ENCODE data around the gene SGMS1.

Gene SGMS1

DNA sequence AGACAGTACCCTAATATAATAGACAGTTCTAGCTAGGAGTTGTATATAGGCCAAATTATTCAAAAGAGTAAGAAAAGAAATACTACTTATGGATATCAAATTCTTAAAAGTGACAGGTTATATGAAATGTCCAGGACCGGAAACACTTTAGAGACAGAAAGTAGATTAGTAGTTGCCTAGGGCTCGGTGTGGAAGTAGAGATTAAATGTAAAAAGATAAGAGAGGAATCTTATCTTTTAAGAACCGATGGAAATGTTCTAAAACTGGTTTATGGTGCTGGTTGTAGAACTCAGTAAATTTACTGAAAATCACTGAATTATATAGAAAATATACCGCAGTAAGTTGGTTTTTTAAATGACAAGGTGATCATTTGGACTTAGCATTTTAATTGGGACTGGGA is 224.9 kb downstream of the SGMS1 start:
- no peak for ATAC-seq
- TF ChIP-seq, protein P1, sequence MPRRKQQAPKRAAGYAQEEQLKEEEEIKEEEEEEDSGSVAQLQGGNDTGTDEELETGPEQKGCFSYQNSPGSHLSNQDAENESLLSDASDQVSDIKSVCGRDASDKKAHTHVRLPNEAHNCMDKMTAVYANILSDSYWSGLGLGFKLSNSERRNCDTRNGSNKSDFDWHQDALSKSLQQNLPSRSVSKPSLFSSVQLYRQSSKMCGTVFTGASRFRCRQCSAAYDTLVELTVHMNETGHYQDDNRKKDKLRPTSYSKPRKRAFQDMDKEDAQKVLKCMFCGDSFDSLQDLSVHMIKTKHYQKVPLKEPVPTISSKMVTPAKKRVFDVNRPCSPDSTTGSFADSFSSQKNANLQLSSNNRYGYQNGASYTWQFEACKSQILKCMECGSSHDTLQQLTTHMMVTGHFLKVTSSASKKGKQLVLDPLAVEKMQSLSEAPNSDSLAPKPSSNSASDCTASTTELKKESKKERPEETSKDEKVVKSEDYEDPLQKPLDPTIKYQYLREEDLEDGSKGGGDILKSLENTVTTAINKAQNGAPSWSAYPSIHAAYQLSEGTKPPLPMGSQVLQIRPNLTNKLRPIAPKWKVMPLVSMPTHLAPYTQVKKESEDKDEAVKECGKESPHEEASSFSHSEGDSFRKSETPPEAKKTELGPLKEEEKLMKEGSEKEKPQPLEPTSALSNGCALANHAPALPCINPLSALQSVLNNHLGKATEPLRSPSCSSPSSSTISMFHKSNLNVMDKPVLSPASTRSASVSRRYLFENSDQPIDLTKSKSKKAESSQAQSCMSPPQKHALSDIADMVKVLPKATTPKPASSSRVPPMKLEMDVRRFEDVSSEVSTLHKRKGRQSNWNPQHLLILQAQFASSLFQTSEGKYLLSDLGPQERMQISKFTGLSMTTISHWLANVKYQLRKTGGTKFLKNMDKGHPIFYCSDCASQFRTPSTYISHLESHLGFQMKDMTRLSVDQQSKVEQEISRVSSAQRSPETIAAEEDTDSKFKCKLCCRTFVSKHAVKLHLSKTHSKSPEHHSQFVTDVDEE (CRISPR knock-in tag; IDR thresholded peaks at IDR 0.05) = no peak
- TF ChIP-seq ISL1 (CRISPR knock-in tag; IDR thresholded peaks at IDR 0.05) = no peak
- no peak for TF ChIP-seq ZFP30 (CRISPR knock-in tag; IDR thresholded peaks at IDR 0.05)
- no peak for TF ChIP-seq TCF4 (CRISPR knock-in tag; IDR thresholded peaks at IDR 0.05; ENCODE audit: borderline replicate concordance)
- TF ChIP-seq ZC3H10 (CRISPR knock-in tag; IDR thresholded peaks at IDR 0.05) = no peak
- TF ChIP-seq, protein P2, sequence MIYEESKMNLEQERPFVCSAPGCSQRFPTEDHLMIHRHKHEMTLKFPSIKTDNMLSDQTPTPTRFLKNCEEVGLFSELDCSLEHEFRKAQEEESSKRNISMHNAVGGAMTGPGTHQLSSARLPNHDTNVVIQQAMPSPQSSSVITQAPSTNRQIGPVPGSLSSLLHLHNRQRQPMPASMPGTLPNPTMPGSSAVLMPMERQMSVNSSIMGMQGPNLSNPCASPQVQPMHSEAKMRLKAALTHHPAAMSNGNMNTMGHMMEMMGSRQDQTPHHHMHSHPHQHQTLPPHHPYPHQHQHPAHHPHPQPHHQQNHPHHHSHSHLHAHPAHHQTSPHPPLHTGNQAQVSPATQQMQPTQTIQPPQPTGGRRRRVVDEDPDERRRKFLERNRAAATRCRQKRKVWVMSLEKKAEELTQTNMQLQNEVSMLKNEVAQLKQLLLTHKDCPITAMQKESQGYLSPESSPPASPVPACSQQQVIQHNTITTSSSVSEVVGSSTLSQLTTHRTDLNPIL (CRISPR knock-in tag; IDR thresholded peaks at IDR 0.05; ENCODE audit: low read depth) = no peak
- TF ChIP-seq, protein P3, sequence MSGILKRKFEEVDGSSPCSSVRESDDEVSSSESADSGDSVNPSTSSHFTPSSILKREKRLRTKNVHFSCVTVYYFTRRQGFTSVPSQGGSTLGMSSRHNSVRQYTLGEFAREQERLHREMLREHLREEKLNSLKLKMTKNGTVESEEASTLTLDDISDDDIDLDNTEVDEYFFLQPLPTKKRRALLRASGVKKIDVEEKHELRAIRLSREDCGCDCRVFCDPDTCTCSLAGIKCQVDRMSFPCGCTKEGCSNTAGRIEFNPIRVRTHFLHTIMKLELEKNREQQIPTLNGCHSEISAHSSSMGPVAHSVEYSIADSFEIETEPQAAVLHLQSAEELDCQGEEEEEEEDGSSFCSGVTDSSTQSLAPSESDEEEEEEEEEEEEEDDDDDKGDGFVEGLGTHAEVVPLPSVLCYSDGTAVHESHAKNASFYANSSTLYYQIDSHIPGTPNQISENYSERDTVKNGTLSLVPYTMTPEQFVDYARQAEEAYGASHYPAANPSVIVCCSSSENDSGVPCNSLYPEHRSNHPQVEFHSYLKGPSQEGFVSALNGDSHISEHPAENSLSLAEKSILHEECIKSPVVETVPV (CRISPR knock-in tag; IDR thresholded peaks at IDR 0.05) = no peak
- TF ChIP-seq, protein P4, sequence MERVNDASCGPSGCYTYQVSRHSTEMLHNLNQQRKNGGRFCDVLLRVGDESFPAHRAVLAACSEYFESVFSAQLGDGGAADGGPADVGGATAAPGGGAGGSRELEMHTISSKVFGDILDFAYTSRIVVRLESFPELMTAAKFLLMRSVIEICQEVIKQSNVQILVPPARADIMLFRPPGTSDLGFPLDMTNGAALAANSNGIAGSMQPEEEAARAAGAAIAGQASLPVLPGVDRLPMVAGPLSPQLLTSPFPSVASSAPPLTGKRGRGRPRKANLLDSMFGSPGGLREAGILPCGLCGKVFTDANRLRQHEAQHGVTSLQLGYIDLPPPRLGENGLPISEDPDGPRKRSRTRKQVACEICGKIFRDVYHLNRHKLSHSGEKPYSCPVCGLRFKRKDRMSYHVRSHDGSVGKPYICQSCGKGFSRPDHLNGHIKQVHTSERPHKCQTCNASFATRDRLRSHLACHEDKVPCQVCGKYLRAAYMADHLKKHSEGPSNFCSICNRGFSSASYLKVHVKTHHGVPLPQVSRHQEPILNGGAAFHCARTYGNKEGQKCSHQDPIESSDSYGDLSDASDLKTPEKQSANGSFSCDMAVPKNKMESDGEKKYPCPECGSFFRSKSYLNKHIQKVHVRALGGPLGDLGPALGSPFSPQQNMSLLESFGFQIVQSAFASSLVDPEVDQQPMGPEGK (CRISPR knock-in tag; IDR thresholded peaks at IDR 0.05; ENCODE audit: borderline replicate concordance) = no peak
- TF ChIP-seq ZNF70 (CRISPR knock-in tag; IDR thresholded peaks at IDR 0.05) = no peak
- no peak for TF ChIP-seq GLIS3 (CRISPR knock-in tag; IDR thresholded peaks at IDR 0.05)
- TF ChIP-seq, protein P5, sequence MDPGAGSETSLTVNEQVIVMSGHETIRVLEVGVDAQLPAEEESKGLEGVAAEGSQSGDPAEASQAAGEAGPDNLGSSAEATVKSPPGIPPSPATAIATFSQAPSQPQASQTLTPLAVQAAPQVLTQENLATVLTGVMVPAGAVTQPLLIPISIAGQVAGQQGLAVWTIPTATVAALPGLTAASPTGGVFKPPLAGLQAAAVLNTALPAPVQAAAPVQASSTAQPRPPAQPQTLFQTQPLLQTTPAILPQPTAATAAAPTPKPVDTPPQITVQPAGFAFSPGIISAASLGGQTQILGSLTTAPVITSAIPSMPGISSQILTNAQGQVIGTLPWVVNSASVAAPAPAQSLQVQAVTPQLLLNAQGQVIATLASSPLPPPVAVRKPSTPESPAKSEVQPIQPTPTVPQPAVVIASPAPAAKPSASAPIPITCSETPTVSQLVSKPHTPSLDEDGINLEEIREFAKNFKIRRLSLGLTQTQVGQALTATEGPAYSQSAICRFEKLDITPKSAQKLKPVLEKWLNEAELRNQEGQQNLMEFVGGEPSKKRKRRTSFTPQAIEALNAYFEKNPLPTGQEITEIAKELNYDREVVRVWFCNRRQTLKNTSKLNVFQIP (CRISPR knock-in tag; IDR thresholded peaks at IDR 0.05; ENCODE audit: borderline replicate concordance, low read depth) = no peak
- no peak for TF ChIP-seq BACH2 (CRISPR knock-in tag; IDR thresholded peaks at IDR 0.05; ENCODE audit: borderline replicate concordance)
- TF ChIP-seq TOX (CRISPR knock-in tag; IDR thresholded peaks at IDR 0.05; ENCODE audit: borderline replicate concordance) = no peak
- no peak for TF ChIP-seq SNAI2 (CRISPR knock-in tag; IDR thresholded peaks at IDR 0.05)
- no peak for TF ChIP-seq PPARA (CRISPR knock-in tag; IDR thresholded peaks at IDR 0.05; ENCODE audit: borderline replicate concordance)
- TF ChIP-seq ESRRG (CRISPR knock-in tag; IDR thresholded peaks at IDR 0.05) = no peak
- TF ChIP-seq ARNTL (CRISPR knock-in tag; IDR thresholded peaks at IDR 0.05; ENCODE audit: borderline replicate concordance, low read depth) = no peak
- no peak for TF ChIP-seq ZFP3 (CRISPR knock-in tag; IDR thresholded peaks at IDR 0.05)
- TF ChIP-seq OSR1 (CRISPR knock-in tag; IDR thresholded peaks at IDR 0.05) = no peak
- TF ChIP-seq RARB (CRISPR knock-in tag; IDR thresholded peaks at IDR 0.05) = no peak

DNA sequence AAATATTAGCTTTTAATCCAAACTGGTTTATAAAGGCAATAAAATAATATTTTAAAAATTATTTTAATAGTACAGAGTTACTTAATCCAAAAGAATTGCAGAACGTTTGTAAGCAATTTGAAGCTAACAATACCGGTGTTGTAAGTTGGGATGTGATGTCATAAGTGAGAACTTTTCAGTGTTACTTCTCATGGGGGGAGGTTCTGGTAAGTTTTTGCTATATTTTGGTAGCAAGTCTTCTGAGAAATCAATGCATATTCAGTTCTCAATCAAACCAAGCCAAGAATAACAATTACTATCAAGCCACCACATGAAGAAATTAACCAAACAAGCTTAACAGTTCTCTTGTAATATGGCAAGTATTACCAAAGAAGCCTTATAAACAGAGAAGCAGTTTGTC is 225.4 kb downstream of the SGMS1 start:
- TF ChIP-seq ISL1 (CRISPR knock-in tag; IDR thresholded peaks at IDR 0.05) (no peak), SNAI2 (CRISPR knock-in tag; IDR thresholded peaks at IDR 0.05) (no peak), TCF4 (CRISPR knock-in tag; IDR thresholded peaks at IDR 0.05; ENCODE audit: borderline replicate concordance) (no peak), GLIS3 (CRISPR knock-in tag; IDR thresholded peaks at IDR 0.05) (no peak), ZFP3 (CRISPR knock-in tag; IDR thresholded peaks at IDR 0.05) (no peak), ARNTL (CRISPR knock-in tag; IDR thresholded peaks at IDR 0.05; ENCODE audit: borderline replicate concordance, low read depth) (no peak), ZFP30 (CRISPR knock-in tag; IDR thresholded peaks at IDR 0.05) (no peak), TOX (CRISPR knock-in tag; IDR thresholded peaks at IDR 0.05; ENCODE audit: borderline replicate concordance) (no peak), RARB (CRISPR knock-in tag; IDR thresholded peaks at IDR 0.05) (no peak), ZNF70 (CRISPR knock-in tag; IDR thresholded peaks at IDR 0.05) (no peak), PPARA (CRISPR knock-in tag; IDR thresholded peaks at IDR 0.05; ENCODE audit: borderline replicate concordance) (no peak), BACH2 (CRISPR knock-in tag; IDR thresholded peaks at IDR 0.05; ENCODE audit: borderline replicate concordance) (no peak), OSR1 (CRISPR knock-in tag; IDR thresholded peaks at IDR 0.05) (no peak)
- TF ChIP-seq, protein P2 (CRISPR knock-in tag; IDR thresholded peaks at IDR 0.05; ENCODE audit: low read depth) = no peak
- TF ChIP-seq, protein P3 (CRISPR knock-in tag; IDR thresholded peaks at IDR 0.05) = no peak
- no peak for ATAC-seq

All from SK-N-SH treated with all-trans-retinoic acid at 6 μM for 48 hours (cell line).